ENCODE measurements around the gene ARHGAP40.
A peak's percentile ranks its signal among the peaks of the same experiment; 100 is the strongest.

The ARHGAP40 gene

GRCh38 chr20:38620441-38620840 lies 18.8 kb downstream of the ARHGAP40 start:
- no peak for DNase-seq
- no peak overlapping the region for H3K27ac Mint-ChIP-seq
- H3K4me3 Mint-ChIP-seq = no peak overlapping the region
- H3K9me3 Mint-ChIP-seq = peaks cover 4% of the 10 kb centered on the region
- no peaks in the 10 kb centered on the region for H3K36me3 Mint-ChIP-seq (ENCODE audit: low read depth)
- ATAC-seq = no peak
- peaks cover 28% of the 10 kb centered on the region for H3K27me3 Mint-ChIP-seq
- no peaks in the 10 kb centered on the region for H3K4me1 Mint-ChIP-seq

- H3K27me3 Mint-ChIP-seq = peaks cover 23% of the 10 kb centered on the region
- no peaks in the 10 kb centered on the region for H3K4me1 Mint-ChIP-seq
- peaks cover 4% of the 10 kb centered on the region for H3K9me3 Mint-ChIP-seq
- H3K27ac Mint-ChIP-seq = no peak overlapping the region
- no peaks in the 10 kb centered on the region for H3K36me3 Mint-ChIP-seq (ENCODE audit: low read depth)
- no peak overlapping the region for H3K4me3 Mint-ChIP-seq
- DNase-seq = no peak
- no peak for ATAC-seq
Observed at GRCh38 chr20:38623061-38623460, 21.5 kb downstream of the ARHGAP40 start.

GRCh38 chr20:38624084-38624483 lies 22.5 kb downstream of the ARHGAP40 start:
- H3K27ac Mint-ChIP-seq = no peak overlapping the region
- no peak for ATAC-seq
- H3K36me3 Mint-ChIP-seq (ENCODE audit: low read depth) = no peaks in the 10 kb centered on the region
- peaks cover 16% of the 10 kb centered on the region for H3K27me3 Mint-ChIP-seq
- no peaks in the 10 kb centered on the region for H3K4me1 Mint-ChIP-seq
- H3K9me3 Mint-ChIP-seq = peaks cover 4% of the 10 kb centered on the region
- DNase-seq = no peak
- H3K4me3 Mint-ChIP-seq = no peak overlapping the region

- no peaks in the 10 kb centered on the region for H3K36me3 Mint-ChIP-seq (ENCODE audit: low read depth)
- no peak for ATAC-seq
- H3K9me3 Mint-ChIP-seq = peaks cover 4% of the 10 kb centered on the region
- H3K4me1 Mint-ChIP-seq = no peaks in the 10 kb centered on the region
- no peak overlapping the region for H3K27ac Mint-ChIP-seq
- DNase-seq = no peak
- H3K27me3 Mint-ChIP-seq = peaks cover 17% of the 10 kb centered on the region
- no peak overlapping the region for H3K4me3 Mint-ChIP-seq
Observed at GRCh38 chr20:38625896-38626295, 24.3 kb downstream of the ARHGAP40 start.

- H3K36me3 Mint-ChIP-seq (ENCODE audit: low read depth) = no peaks in the 10 kb centered on the region
- H3K27ac Mint-ChIP-seq = no peak overlapping the region
- no peak for DNase-seq
- peaks cover 5% of the 10 kb centered on the region for H3K4me1 Mint-ChIP-seq
- H3K4me3 Mint-ChIP-seq = no peak overlapping the region
- H3K9me3 Mint-ChIP-seq = peaks cover 4% of the 10 kb centered on the region
- ATAC-seq = no peak
- peaks cover 10% of the 10 kb centered on the region for H3K27me3 Mint-ChIP-seq
Observed at GRCh38 chr20:38626921-38627659, 25.5 kb downstream of the ARHGAP40 start.

- Mint-ChIP-seq H3K27ac (no peak overlapping the region), H3K27me3 (peaks cover 7% of the 10 kb centered on the region), H3K4me1 (peaks cover 8% of the 10 kb centered on the region), H3K4me3 (no peak overlapping the region), H3K9me3 (peaks cover 4% of the 10 kb centered on the region), H3K36me3 (ENCODE audit: low read depth) (no peaks in the 10 kb centered on the region)
- DNase-seq = no peak
- ATAC-seq = peak; percentile 41
Observed at GRCh38 chr20:38628580-38629470, 27.2 kb downstream of the ARHGAP40 start.

- Mint-ChIP-seq H3K27ac (no peak overlapping the region), H3K4me3 (no peak overlapping the region), H3K4me1 (peaks cover 8% of the 10 kb centered on the region), H3K27me3 (peaks cover 10% of the 10 kb centered on the region), H3K9me3 (no peaks in the 10 kb centered on the region), H3K36me3 (ENCODE audit: low read depth) (no peaks in the 10 kb centered on the region)
- DNase-seq = no peak
- ATAC-seq = no peak
Observed at GRCh38 chr20:38629979-38630378, 28.4 kb downstream of the ARHGAP40 start.

GRCh38 chr20:38630727-38631126 lies 29.1 kb downstream of the ARHGAP40 start:
- Mint-ChIP-seq H3K27me3 (peaks cover 10% of the 10 kb centered on the region), H3K36me3 (ENCODE audit: low read depth) (no peaks in the 10 kb centered on the region), H3K4me3 (no peak overlapping the region), H3K9me3 (no peaks in the 10 kb centered on the region), H3K27ac (no peak overlapping the region), H3K4me1 (peaks cover 8% of the 10 kb centered on the region)
- no peak for ATAC-seq
- DNase-seq = no peak

GRCh38 chr20:38631155-38632022 lies 29.8 kb downstream of the ARHGAP40 start:
- no peaks in the 10 kb centered on the region for H3K9me3 Mint-ChIP-seq
- H3K27ac Mint-ChIP-seq = no peak overlapping the region
- no peak for DNase-seq
- H3K36me3 Mint-ChIP-seq (ENCODE audit: low read depth) = no peaks in the 10 kb centered on the region
- H3K4me1 Mint-ChIP-seq = peaks cover 8% of the 10 kb centered on the region
- H3K27me3 Mint-ChIP-seq = peaks cover 10% of the 10 kb centered on the region
- H3K4me3 Mint-ChIP-seq = no peak overlapping the region
- no peak for ATAC-seq

GRCh38 chr20:38633577-38634093 lies 32.0 kb downstream of the ARHGAP40 start:
- H3K4me3 Mint-ChIP-seq = no peak overlapping the region
- H3K36me3 Mint-ChIP-seq (ENCODE audit: low read depth) = no peaks in the 10 kb centered on the region
- peaks cover 8% of the 10 kb centered on the region for H3K4me1 Mint-ChIP-seq
- peaks cover 10% of the 10 kb centered on the region for H3K27me3 Mint-ChIP-seq
- no peak overlapping the region for H3K27ac Mint-ChIP-seq
- DNase-seq = peak; percentile 73
- peak; percentile 74 for ATAC-seq
- no peaks in the 10 kb centered on the region for H3K9me3 Mint-ChIP-seq

GRCh38 chr20:38635721-38636288 lies 34.2 kb downstream of the ARHGAP40 start:
- ATAC-seq = no peak

GRCh38 chr20:38640521-38640920 lies 38.9 kb downstream of the ARHGAP40 start:
- H3K9me3 Mint-ChIP-seq = no peaks in the 10 kb centered on the region
- H3K4me3 Mint-ChIP-seq = no peak overlapping the region
- ATAC-seq (no peak), DNase-seq (no peak)
- no peaks in the 10 kb centered on the region for H3K36me3 Mint-ChIP-seq (ENCODE audit: low read depth)
- peaks cover 5% of the 10 kb centered on the region for H3K4me1 Mint-ChIP-seq
- no peak overlapping the region for H3K27ac Mint-ChIP-seq
- peaks cover 33% of the 10 kb centered on the region for H3K27me3 Mint-ChIP-seq

More at GRCh38 chr20:38635721-38636288, 34.2 kb downstream of the ARHGAP40 start:
- H3K27ac Mint-ChIP-seq = no peak overlapping the region
- H3K9me3 Mint-ChIP-seq = no peaks in the 10 kb centered on the region
- DNase-seq = no peak
- no peak overlapping the region for H3K4me3 Mint-ChIP-seq
- peaks cover 13% of the 10 kb centered on the region for H3K27me3 Mint-ChIP-seq
- no peaks in the 10 kb centered on the region for H3K36me3 Mint-ChIP-seq (ENCODE audit: low read depth)
- peaks cover 8% of the 10 kb centered on the region for H3K4me1 Mint-ChIP-seq

GRCh38 chr20:38642498-38642897 lies 40.9 kb downstream of the ARHGAP40 start:
- Mint-ChIP-seq H3K27me3 (peaks cover 44% of the 10 kb centered on the region), H3K4me1 (peaks cover 12% of the 10 kb centered on the region), H3K36me3 (ENCODE audit: low read depth) (no peaks in the 10 kb centered on the region), H3K9me3 (no peaks in the 10 kb centered on the region), H3K27ac (no peak overlapping the region), H3K4me3 (no peak overlapping the region)
- ATAC-seq (no peak), DNase-seq (no peak)

Measured in activated naive CD8-positive, alpha-beta T cell treated with anti-CD3 and anti-CD28 coated beads, Interleukin-2, amount 50 U/mL, for 24 hours (primary cell).